Ascending aorta (tissue), 2 donors: ENCODE results near the gene UGT1A10. TPM values are rescaled to one million over a fixed set of nuclear protein-coding genes. Genes with fewer than 3 reads are reported as not detected.

Source experiments
- DNase-seq, 2 donors: peaks; one replicate each; pipeline ENCODE4 v3.0.0-alpha.2; 2019; ENCODE audit warnings: low spot score in 2 of 2
- H3K27ac ChIP-seq, 2 donors: fragments of 200-600 bp; sonication (generic); one replicate each; pipeline ENCODE4 v1.5.1; 2016 to 2017; ENCODE audit warnings: mild to moderate bottlenecking in 1 of 2
- H3K27me3 ChIP-seq: fragments of 200-600 bp; sonication (generic); one replicate; pipeline ENCODE4 v1.5.1; 2017
- H3K36me3 ChIP-seq, 2 donors: fragments of 200-600 bp; sonication (generic); one replicate each; pipeline ENCODE4 v1.5.1; 2016
- H3K4me1 ChIP-seq, 2 donors: fragments of 200-600 bp; sonication (generic); one replicate each; pipeline ENCODE4 v1.5.1; 2016 to 2017; ENCODE audit warnings: mild to moderate bottlenecking in 1 of 2
- H3K4me3 ChIP-seq, 2 donors: fragments of 200-600 bp; sonication (generic); one replicate each; pipeline ENCODE4 v1.5.1; 2016 to 2017; ENCODE audit warnings: mild to moderate bottlenecking in 1 of 2
- H3K9me3 ChIP-seq, 2 donors: fragments of 200-600 bp; sonication (generic); one replicate each; pipeline ENCODE4 v1.5.1; 2016
- intact Hi-C: fragments of 100-400 bp; cut with DNase I; formaldehyde crosslinking; loops from one replicate; pipeline ENCODE4 v1.15.1; 2023
- total RNA-seq: library from RNA; depleted of rRNA; stranded (reverse); fragments of >200 nt; gene quantifications from one replicate; pipeline ENCODE4 v1.1.0, GENCODE V29; 2016
- TF ChIP-seq, protein P1 (sequence below), 3 experiments: fragments of 200-600 bp in 2 of 3; fragments of 450-650 bp in 1 of 3; sonication (generic) in 2 of 3; IDR thresholded peaks; one replicate each; pipeline ENCODE4 v1.5.1; 2016 to 2019; ENCODE audit warnings: antibody characterized with exemption in 3 of 3, mild to moderate bottlenecking in 1 of 3, moderate library complexity in 1 of 3

Gene UGT1A10
- total RNA-seq, 1 donor from 2014 or later, result not detected

DNA sequence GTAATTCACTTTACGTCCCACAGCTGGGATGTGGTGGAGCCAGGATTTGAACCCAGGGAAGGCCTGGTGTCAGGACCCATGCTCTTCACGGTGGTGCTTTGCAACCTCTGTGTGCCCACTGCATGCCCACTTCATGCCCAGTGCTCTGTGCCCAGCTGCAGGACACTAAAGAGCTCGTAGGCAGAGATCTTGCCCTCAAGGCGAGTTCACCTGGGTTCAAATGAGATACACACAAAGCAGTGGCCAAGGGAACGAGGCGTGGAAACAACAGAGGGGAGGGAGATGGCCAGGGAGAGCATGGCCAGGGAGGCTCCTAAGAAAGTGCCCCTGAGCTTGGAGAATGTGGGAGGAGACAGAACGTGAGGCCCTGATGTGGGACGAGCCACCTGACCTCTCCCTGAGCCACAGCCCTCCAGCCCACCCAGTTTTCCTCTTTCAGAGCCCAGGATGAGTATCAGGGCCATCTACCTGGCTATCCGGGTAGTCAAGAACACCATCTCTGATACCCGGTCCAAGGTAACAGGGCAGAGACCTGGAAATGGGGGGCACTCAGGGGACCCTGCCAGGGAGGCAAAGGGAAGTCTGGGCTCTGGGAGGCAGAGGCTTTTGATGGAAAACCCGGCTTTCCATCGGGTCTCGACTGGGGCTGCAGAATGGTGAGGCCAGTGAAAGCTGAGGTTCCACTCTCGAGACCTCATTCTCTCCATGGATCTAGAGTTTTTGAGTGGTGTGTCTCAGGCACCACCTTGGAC is 162.3 kb downstream of the UGT1A10 start:
- intact Hi-C loops, result no loop called here
- Histone ChIP-seq H3K4me1 (no peaks in the 10 kb centered on the region), H3K27me3 (no peaks in the 10 kb centered on the region), H3K4me3 (no peak overlapping the region), H3K9me3 (no peaks in the 10 kb centered on the region), H3K36me3 (no peaks in the 10 kb centered on the region), H3K27ac (no peak overlapping the region)
- TF ChIP-seq, protein P1, sequence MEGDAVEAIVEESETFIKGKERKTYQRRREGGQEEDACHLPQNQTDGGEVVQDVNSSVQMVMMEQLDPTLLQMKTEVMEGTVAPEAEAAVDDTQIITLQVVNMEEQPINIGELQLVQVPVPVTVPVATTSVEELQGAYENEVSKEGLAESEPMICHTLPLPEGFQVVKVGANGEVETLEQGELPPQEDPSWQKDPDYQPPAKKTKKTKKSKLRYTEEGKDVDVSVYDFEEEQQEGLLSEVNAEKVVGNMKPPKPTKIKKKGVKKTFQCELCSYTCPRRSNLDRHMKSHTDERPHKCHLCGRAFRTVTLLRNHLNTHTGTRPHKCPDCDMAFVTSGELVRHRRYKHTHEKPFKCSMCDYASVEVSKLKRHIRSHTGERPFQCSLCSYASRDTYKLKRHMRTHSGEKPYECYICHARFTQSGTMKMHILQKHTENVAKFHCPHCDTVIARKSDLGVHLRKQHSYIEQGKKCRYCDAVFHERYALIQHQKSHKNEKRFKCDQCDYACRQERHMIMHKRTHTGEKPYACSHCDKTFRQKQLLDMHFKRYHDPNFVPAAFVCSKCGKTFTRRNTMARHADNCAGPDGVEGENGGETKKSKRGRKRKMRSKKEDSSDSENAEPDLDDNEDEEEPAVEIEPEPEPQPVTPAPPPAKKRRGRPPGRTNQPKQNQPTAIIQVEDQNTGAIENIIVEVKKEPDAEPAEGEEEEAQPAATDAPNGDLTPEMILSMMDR (IDR thresholded peaks at IDR 0.05), result no peak
- DNase-seq, result no peak

GRCh38 chr2:233799087-233799665 is 162.9 kb downstream of the UGT1A10 start:
- intact Hi-C loops, result no loop called here
- TF ChIP-seq, protein P1 (IDR thresholded peaks at IDR 0.05), result no peak
- Histone ChIP-seq H3K27ac (no peak overlapping the region), H3K4me1 (no peaks in the 10 kb centered on the region), H3K9me3 (no peaks in the 10 kb centered on the region), H3K27me3 (no peaks in the 10 kb centered on the region), H3K36me3 (no peaks in the 10 kb centered on the region), H3K4me3 (no peak overlapping the region)
- DNase-seq, result no peak

GRCh38 chr2:233799716-233800115 is 163.5 kb downstream of the UGT1A10 start:
- TF ChIP-seq, protein P1 (IDR thresholded peaks at IDR 0.05), result no peak
- no peaks in the 10 kb centered on the region for H3K4me1 ChIP-seq
- H3K4me3 ChIP-seq, result no peak overlapping the region
- no peaks in the 10 kb centered on the region for H3K36me3 ChIP-seq
- DNase-seq, result no peak
- no peak overlapping the region for H3K27ac ChIP-seq
- H3K9me3 ChIP-seq, result no peaks in the 10 kb centered on the region
- H3K27me3 ChIP-seq, result no peaks in the 10 kb centered on the region
- intact Hi-C loops, result no loop called here

- intact Hi-C loops, result no loop called here
- no peak for DNase-seq
- Histone ChIP-seq H3K4me1 (no peaks in the 10 kb centered on the region), H3K4me3 (no peak overlapping the region), H3K27ac (no peak overlapping the region), H3K36me3 (no peaks in the 10 kb centered on the region), H3K27me3 (no peaks in the 10 kb centered on the region), H3K9me3 (no peaks in the 10 kb centered on the region)
- TF ChIP-seq, protein P1 (IDR thresholded peaks at IDR 0.05), result no peak
Observed at GRCh38 chr2:233800208-233800607, 164.0 kb downstream of the UGT1A10 start.

DNA sequence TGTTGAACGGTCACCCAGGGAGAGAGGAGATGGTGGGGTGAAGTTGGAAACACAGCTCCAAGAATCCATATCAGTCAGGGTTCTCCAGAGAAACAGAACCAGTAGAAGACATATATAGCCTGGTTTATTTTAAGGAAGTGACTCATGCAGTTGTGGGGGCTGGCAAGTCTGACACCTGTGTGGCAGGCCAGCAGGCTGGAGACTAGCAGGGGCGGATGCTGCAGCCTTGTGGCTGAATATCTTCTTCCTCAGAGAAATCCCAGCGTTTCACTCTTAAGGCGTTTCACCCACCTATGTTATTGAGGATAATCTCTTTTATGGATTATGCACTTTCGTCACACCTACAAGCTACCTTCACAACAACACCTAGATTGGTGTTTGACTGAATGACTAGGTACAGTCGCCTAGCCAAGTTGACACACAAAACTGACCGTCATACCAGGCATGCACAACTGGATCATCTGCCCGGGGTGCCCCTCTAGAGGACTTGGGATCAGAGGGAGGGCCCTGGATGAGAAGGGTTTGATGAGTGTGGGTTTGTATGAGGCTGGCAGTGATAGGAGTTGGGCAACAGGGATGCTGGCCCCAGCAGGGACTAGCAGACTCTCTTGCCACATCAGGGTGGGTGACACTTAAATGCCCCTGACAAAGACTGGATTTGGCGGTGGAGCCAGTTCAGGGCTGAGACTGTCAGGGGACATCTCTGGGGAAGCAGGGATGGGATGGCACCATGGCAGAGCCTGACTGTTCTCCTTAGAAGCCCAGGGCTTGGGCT is 165.3 kb downstream of the UGT1A10 start:
- Histone ChIP-seq H3K27me3 (no peaks in the 10 kb centered on the region), H3K4me1 (no peaks in the 10 kb centered on the region), H3K4me3 (no peak overlapping the region), H3K9me3 (no peaks in the 10 kb centered on the region), H3K27ac (no peak overlapping the region), H3K36me3 (no peaks in the 10 kb centered on the region)
- TF ChIP-seq, protein P1 (IDR thresholded peaks at IDR 0.05), result no peak
- no peak for DNase-seq
- intact Hi-C loops, result no loop called here
